ENCODE measurements around the gene RWDD4. TPM values are rescaled to one million over a fixed set of nuclear protein-coding genes. Genes with fewer than 3 reads are reported as not detected.

Gene RWDD4
- total and polyA plus RNA-seq, 4 donors: 10.9 to 19.9 (median 16.0) TPM

DNA sequence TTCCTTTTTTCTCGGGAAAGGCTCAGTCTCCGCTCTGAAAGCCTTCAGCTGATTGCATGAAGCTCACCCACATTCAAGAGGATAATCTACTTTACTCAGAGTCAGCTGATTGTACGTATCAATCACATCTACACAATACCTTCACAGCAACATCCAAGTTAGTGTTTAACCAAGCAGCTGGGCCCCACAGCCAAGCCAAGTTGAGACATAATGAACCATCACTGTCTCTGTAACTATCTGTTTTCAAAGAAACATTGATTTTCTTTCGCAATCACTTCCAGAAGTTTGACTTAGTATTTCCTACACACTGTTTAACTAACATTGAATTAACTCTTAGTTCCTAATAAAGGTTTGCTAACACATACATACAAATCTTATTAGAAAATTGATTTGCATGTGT is 40.3 kb downstream of the RWDD4 start:
- ATAC-seq (ENCODE audit: insufficient read depth, low FRiP score): no peak
- no peaks in the 10 kb centered on the region for H3K9me3 ChIP-seq (ENCODE audit: control insufficient read depth in 4 of 4, insufficient read depth in 3 of 4, low read length in 3 of 4)
- no peaks in the 10 kb centered on the region for H3K36me3 ChIP-seq (ENCODE audit: control insufficient read depth in 4 of 4, insufficient read depth in 4 of 4, low read length in 4 of 4)
- TF ChIP-seq CTCF (IDR thresholded peaks at IDR 0.05; ENCODE audit: control extremely low read depth, extremely low read depth): no peak
- peak overlapping the region in 1 of 2 donors; percentile 80 for H3K9ac ChIP-seq (ENCODE audit: insufficient read depth in 1 of 2, low read length in 2 of 2)
- H3K4me1 ChIP-seq (ENCODE audit: control insufficient read depth in 5 of 5, insufficient read depth in 5 of 5, low read length in 5 of 5): peaks cover 0 to 17% (median 6%) of the 10 kb centered on the region in 5 donors
- H3K27me3 ChIP-seq (ENCODE audit: control insufficient read depth in 3 of 3, insufficient read depth in 3 of 3, low read length in 2 of 3): no peaks in the 10 kb centered on the region
- peak; percentile 42 to 71 (median 59) for DNase-seq
- no peak overlapping the region for H3K27ac ChIP-seq (ENCODE audit: low read depth in 1 of 2, low read length in 1 of 2)
- 78 to 90% methylated on average over 4 of the region's 4 CpGs for WGBS, 2 donors
- no peak overlapping the region for H3K4me3 ChIP-seq

GRCh38 chr4:183617075-183617474 is 41.9 kb downstream of the RWDD4 start:
- H3K4me1 ChIP-seq (ENCODE audit: control insufficient read depth in 5 of 5, insufficient read depth in 5 of 5, low read length in 5 of 5): peaks cover 0 to 17% (median 6%) of the 10 kb centered on the region in 5 donors
- no peaks in the 10 kb centered on the region for H3K36me3 ChIP-seq (ENCODE audit: control insufficient read depth in 4 of 4, insufficient read depth in 4 of 4, low read length in 4 of 4)
- no peaks in the 10 kb centered on the region for H3K27me3 ChIP-seq (ENCODE audit: control insufficient read depth in 3 of 3, insufficient read depth in 3 of 3, low read length in 2 of 3)
- H3K9me3 ChIP-seq (ENCODE audit: control insufficient read depth in 4 of 4, insufficient read depth in 3 of 4, low read length in 3 of 4): no peaks in the 10 kb centered on the region
- DNase-seq: no peak
- no peak for TF ChIP-seq CTCF (IDR thresholded peaks at IDR 0.05; ENCODE audit: control extremely low read depth, extremely low read depth)
- 97 to 98% methylated on average over 2 of the region's 2 CpGs for WGBS, 2 donors
- H3K9ac ChIP-seq (ENCODE audit: insufficient read depth in 1 of 2, low read length in 2 of 2): no peak overlapping the region
- H3K4me3 ChIP-seq: no peak overlapping the region
- no peak for ATAC-seq (ENCODE audit: insufficient read depth, low FRiP score)
- H3K27ac ChIP-seq (ENCODE audit: low read depth in 1 of 2, low read length in 1 of 2): no peak overlapping the region

GRCh38 chr4:183612329-183613250 is 46.4 kb downstream of the RWDD4 start:
- H3K27me3 ChIP-seq (ENCODE audit: control insufficient read depth in 3 of 3, insufficient read depth in 3 of 3, low read length in 2 of 3): no peaks in the 10 kb centered on the region
- no peak for TF ChIP-seq CTCF (IDR thresholded peaks at IDR 0.05; ENCODE audit: control extremely low read depth, extremely low read depth)
- 88 to 92% methylated on average over 20 of the region's 20 CpGs for WGBS, 2 donors
- ATAC-seq (ENCODE audit: insufficient read depth, low FRiP score) (no peak), DNase-seq (no peak)
- no peak overlapping the region for H3K4me3 ChIP-seq
- no peaks in the 10 kb centered on the region for H3K36me3 ChIP-seq (ENCODE audit: control insufficient read depth in 4 of 4, insufficient read depth in 4 of 4, low read length in 4 of 4)
- peaks cover 0 to 5% (median 0%) of the 10 kb centered on the region in 5 donors for H3K4me1 ChIP-seq (ENCODE audit: control insufficient read depth in 5 of 5, insufficient read depth in 5 of 5, low read length in 5 of 5)
- H3K27ac ChIP-seq (ENCODE audit: low read depth in 1 of 2, low read length in 1 of 2): no peak overlapping the region
- H3K9me3 ChIP-seq (ENCODE audit: control insufficient read depth in 4 of 4, insufficient read depth in 3 of 4, low read length in 3 of 4): no peaks in the 10 kb centered on the region
- no peak overlapping the region for H3K9ac ChIP-seq (ENCODE audit: insufficient read depth in 1 of 2, low read length in 2 of 2)

All from lung (tissue), 12 donors.